Uterus (tissue), 4 donors: ENCODE data around the gene CCL20. TPM values are rescaled to one million over a fixed set of nuclear protein-coding genes. Genes with fewer than 3 reads are reported as not detected.

ENCODE experiments used
- DNase-seq, 2 donors: peaks; one replicate each; pipeline ENCODE4 v3.0.0-alpha.2; 2019 to 2020
- H3K27ac ChIP-seq, 2 donors: fragments of 200-600 bp; sonication (generic); 1 replicate in 1 of 2; 2 replicates in 1 of 2; pipeline ENCODE4 v1.5.1; 2016 to 2018
- H3K27me3 ChIP-seq, 2 donors: fragments of 200-600 bp; sonication (generic); one replicate each; pipeline ENCODE4 v1.5.1; 2018 to 2019; ENCODE audit warnings: control low read depth in 1 of 2
- H3K36me3 ChIP-seq, 2 donors: fragments of 200-600 bp; sonication (generic); one replicate each; pipeline ENCODE4 v1.5.1; 2019; ENCODE audit warnings: control low read depth in 1 of 2
- H3K4me1 ChIP-seq, 2 donors: fragments of 200-600 bp; sonication (generic); one replicate each; pipeline ENCODE4 v1.5.1; 2018 to 2019; ENCODE audit warnings: control low read depth in 1 of 2
- H3K4me3 ChIP-seq, 2 donors: fragments of 200-600 bp; sonication (generic); 1 replicate in 1 of 2; 2 replicates in 1 of 2; pipeline ENCODE4 v1.5.1; 2018 to 2019; ENCODE audit warnings: mild to moderate bottlenecking in 1 of 2
- H3K9me3 ChIP-seq, 2 donors: fragments of 200-600 bp; sonication (generic); one replicate each; pipeline ENCODE4 v1.5.1; 2019; ENCODE audit warnings: control low read depth in 1 of 2
- POLR2A ChIP-seq, 2 donors: fragments of 450-650 bp; IDR thresholded peaks; one replicate each; pipeline ENCODE4 v1.6.1; 2016; ENCODE audit warnings: antibody characterized with exemption in 2 of 2, mild to moderate bottlenecking in 1 of 2, moderate library complexity in 1 of 2
- intact Hi-C: fragments of 100-400 bp; cut with DNase I; formaldehyde crosslinking; loops from one replicate; pipeline ENCODE4 v1.15.1; 2023; ENCODE audit warnings: low total_unique reads
- total RNA-seq, 4 donors: library from RNA; depleted of rRNA in 3 of 4; stranded (reverse); fragments of >200 nt in 3 of 4; gene quantifications; one replicate each; pipeline versions ENCODE4 v1.1.0 to v1.2.4, GENCODE V29; 2014 to 2023
- TF ChIP-seq, protein P1 (sequence below), 4 experiments: fragments of 200-600 bp in 2 of 4; fragments of 450-650 bp in 2 of 4; sonication (generic) in 2 of 4; IDR thresholded peaks; one replicate each; pipeline ENCODE4 v1.5.1; 2016 to 2019; ENCODE audit warnings: antibody characterized with exemption in 4 of 4, mild to moderate bottlenecking in 2 of 4, moderate library complexity in 1 of 4
- donor health status: DM: yes; HTN: yes; CAD: no.

The CCL20 gene
- total RNA-seq, 4 donors from 2014 or later = not detected

DNA sequence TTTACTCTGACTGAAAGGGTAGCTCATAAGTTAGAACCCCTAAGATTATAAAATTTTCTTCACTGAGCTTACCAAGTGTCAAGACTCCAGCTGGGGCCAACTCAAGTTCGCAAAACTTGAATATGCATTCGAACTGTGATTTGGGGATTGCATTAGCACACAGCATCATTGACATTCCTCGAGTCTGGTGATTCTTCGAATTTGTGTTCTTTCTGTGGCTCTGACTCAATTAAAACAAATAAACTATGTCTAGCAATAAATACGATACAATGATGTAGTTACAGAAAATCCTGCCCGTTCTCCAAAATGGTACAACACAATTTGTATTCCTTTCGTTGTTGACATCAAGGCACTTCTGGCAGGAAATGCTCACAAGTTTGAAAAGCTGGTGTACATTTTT lies 11.1 kb downstream of the CCL20 start:
- no peaks in the 10 kb centered on the region for H3K36me3 ChIP-seq
- no peaks in the 10 kb centered on the region for H3K9me3 ChIP-seq
- no peak for TF ChIP-seq POLR2A (IDR thresholded peaks at IDR 0.05)
- TF ChIP-seq, protein P1, sequence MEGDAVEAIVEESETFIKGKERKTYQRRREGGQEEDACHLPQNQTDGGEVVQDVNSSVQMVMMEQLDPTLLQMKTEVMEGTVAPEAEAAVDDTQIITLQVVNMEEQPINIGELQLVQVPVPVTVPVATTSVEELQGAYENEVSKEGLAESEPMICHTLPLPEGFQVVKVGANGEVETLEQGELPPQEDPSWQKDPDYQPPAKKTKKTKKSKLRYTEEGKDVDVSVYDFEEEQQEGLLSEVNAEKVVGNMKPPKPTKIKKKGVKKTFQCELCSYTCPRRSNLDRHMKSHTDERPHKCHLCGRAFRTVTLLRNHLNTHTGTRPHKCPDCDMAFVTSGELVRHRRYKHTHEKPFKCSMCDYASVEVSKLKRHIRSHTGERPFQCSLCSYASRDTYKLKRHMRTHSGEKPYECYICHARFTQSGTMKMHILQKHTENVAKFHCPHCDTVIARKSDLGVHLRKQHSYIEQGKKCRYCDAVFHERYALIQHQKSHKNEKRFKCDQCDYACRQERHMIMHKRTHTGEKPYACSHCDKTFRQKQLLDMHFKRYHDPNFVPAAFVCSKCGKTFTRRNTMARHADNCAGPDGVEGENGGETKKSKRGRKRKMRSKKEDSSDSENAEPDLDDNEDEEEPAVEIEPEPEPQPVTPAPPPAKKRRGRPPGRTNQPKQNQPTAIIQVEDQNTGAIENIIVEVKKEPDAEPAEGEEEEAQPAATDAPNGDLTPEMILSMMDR (IDR thresholded peaks at IDR 0.05) = no peak
- H3K4me1 ChIP-seq = no peaks in the 10 kb centered on the region
- no peak overlapping the region for H3K27ac ChIP-seq
- H3K4me3 ChIP-seq = no peak overlapping the region
- intact Hi-C loops = no loop called here
- H3K27me3 ChIP-seq = no peaks in the 10 kb centered on the region
- DNase-seq = no peak

DNA sequence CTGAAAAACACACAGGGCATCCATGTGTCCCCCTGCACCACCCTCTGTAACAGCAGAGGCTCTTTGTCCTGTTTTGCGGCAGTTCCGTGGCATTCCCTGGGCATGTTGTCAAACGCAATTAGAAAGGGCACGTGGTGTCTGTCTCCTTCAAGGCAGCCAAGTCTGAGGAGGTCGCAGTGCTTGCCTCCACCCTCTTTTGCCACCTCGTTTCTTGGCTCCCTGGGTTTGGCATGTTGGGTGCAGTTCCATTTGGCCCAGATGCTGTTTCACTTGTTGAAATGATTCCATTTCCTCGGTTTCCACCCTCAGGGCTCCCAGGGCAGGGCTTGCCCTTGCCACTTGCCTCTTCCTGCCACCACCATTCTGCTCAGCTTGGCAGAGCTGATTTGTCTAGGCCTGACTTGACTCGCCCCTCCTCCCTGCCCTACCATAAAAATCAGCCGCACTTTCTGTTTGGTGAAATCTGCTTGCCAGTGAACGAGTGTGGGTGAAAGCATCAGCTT lies 12.4 kb downstream of the CCL20 start:
- intact Hi-C loops = no loop called here
- Histone ChIP-seq H3K27me3 (no peaks in the 10 kb centered on the region), H3K27ac (no peak overlapping the region), H3K36me3 (no peaks in the 10 kb centered on the region), H3K4me3 (no peak overlapping the region), H3K9me3 (no peaks in the 10 kb centered on the region), H3K4me1 (no peaks in the 10 kb centered on the region)
- TF ChIP-seq, protein P1 (IDR thresholded peaks at IDR 0.05) = no peak
- TF ChIP-seq POLR2A (IDR thresholded peaks at IDR 0.05) = no peak
- DNase-seq = no peak

DNA sequence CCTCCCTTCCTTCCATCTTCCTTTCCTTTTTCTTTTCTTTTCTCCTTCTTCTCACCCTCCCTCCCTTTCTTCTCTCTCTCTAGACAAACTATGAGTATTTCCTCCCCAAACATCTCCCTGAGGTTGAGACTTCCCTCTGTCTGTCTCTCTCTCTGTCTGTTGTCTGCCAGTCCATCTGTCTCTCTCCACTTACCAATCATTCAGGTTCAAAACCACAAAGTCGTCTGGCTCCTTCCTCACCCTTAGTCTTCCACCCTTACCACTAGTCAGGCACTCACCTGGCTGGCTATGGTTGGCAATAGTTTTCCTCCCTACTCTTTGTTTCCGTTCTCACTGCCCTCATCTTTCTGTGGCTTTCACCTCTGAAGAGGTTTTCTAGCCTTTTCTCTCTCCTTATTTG lies 12.9 kb downstream of the CCL20 start:
- Histone ChIP-seq H3K9me3 (no peaks in the 10 kb centered on the region), H3K27ac (no peak overlapping the region), H3K4me3 (no peak overlapping the region), H3K4me1 (no peaks in the 10 kb centered on the region), H3K27me3 (no peaks in the 10 kb centered on the region), H3K36me3 (no peaks in the 10 kb centered on the region)
- TF ChIP-seq, protein P1 (IDR thresholded peaks at IDR 0.05) = no peak
- no peak for TF ChIP-seq POLR2A (IDR thresholded peaks at IDR 0.05)
- intact Hi-C loops = no loop called here
- DNase-seq = no peak

DNA sequence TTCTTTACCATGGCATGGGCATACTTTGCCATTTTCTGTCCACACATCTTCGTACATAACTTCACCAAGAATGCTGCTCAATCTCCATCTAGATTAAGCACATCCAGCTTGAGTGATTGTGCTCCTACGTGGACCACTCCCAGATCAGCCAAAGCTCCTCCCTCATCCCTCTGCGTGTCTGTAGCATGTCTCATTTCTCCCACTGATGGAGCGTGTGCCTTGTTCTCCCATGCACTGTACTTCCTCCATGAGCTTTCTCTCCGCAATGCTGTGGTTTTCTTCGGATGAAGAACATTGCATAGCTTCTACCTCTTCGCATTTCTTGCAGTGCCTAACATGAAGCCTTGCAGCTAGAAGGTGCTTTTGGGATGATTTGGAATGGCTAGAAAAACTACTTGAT lies 13.5 kb downstream of the CCL20 start:
- Histone ChIP-seq H3K4me3 (no peak overlapping the region), H3K27me3 (no peaks in the 10 kb centered on the region), H3K36me3 (no peaks in the 10 kb centered on the region), H3K27ac (no peak overlapping the region), H3K4me1 (no peaks in the 10 kb centered on the region), H3K9me3 (no peaks in the 10 kb centered on the region)
- no peak for DNase-seq
- TF ChIP-seq POLR2A (IDR thresholded peaks at IDR 0.05) = no peak
- TF ChIP-seq, protein P1 (IDR thresholded peaks at IDR 0.05) = no peak
- intact Hi-C loops = no loop called here

DNA sequence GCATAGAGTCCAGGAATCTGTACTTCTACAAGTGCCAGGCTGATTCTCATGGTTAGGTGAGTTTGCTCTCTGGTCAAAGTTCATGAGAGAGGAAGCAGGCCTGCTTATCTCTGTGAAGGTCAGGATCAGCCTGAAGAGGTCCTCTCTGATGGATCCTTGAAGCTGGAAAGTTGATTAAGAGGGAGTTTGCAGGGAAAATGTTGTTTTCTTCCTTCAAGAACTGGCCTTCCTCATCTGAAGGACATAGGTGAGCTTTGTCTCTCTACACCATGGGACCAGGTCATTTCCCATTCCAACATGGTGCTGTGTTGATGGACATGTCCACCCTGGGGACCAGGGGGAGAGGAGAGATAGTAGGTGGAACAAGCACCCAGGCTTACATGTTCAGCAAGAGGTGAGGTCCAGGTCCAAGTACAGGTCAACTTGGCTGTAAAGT lies 14.9 kb downstream of the CCL20 start:
- Histone ChIP-seq H3K4me1 (no peaks in the 10 kb centered on the region), H3K4me3 (no peak overlapping the region), H3K27ac (no peak overlapping the region), H3K27me3 (no peaks in the 10 kb centered on the region), H3K9me3 (no peaks in the 10 kb centered on the region), H3K36me3 (no peaks in the 10 kb centered on the region)
- no peak for TF ChIP-seq POLR2A (IDR thresholded peaks at IDR 0.05)
- TF ChIP-seq, protein P1 (IDR thresholded peaks at IDR 0.05) = no peak
- intact Hi-C loops = no loop called here
- no peak for DNase-seq
